Kidney epithelial cell (primary cell): Measurements from ENCODE around the gene ENTHD1. TPM values are rescaled to one million over a fixed set of nuclear protein-coding genes. Genes with fewer than 3 reads are reported as not detected.

ENCODE experiments used
- DNase-seq: peaks from one replicate; pipeline ENCODE4 v3.0.0-alpha.2; 2010; ENCODE audit warnings: low read depth
- H3K27me3 ChIP-seq: 2 replicates; pipeline ENCODE4 v1.6.0; 2011; ENCODE audit warnings: low read length; ENCODE audit not compliant: control insufficient read depth, insufficient read depth
- H3K36me3 ChIP-seq: 2 replicates; pipeline ENCODE4 v1.5.1; 2011; ENCODE audit warnings: low read length; ENCODE audit not compliant: control insufficient read depth, insufficient read depth
- H3K4me3 ChIP-seq: 2 replicates; pipeline ENCODE4 v1.5.1; 2011; ENCODE audit warnings: low read depth, mild to moderate bottlenecking, control low read depth, low read length
- total RNA-seq: library from RNA; depleted of rRNA; stranded (reverse); fragments of >200 nt; gene quantifications from 2 replicates; pipeline ENCODE4 v1.2.3, GENCODE V29; 2015
- TF ChIP-seq, protein P1 (sequence below): IDR thresholded peaks from 2 replicates; pipeline ENCODE4 v1.5.1; 2011; ENCODE audit warnings: mild to moderate bottlenecking, moderate library complexity, low read length, control low read depth, inconsistent platforms; ENCODE audit not compliant: insufficient read depth, poor library complexity, severe bottlenecking

ENTHD1 gene
- total RNA-seq, 1 donor from 2014 or later: not detected

DNA sequence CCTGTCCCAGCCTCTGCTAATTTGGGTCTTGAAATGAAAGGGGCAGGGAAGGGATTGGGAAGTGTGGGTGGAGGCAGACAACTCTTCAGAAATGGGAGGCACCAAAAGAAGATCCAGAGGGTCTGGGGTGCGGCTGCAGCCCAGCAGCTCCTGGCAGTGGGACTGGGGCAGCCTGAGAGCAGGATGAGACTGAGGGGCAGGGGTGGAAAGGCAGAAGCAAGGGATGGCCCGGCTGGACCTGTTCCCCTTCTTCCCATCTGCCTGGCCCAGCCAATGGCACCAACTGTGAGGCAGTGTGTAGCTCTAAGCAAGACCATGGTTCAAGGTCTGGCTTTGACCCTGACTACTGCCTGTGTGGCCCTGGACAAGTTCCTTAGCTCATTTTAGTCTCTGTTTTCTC is 160.4 kb downstream of the ENTHD1 start:
- Histone ChIP-seq H3K27me3 (peaks cover 11% of the 10 kb centered on the region), H3K4me3 (no peak overlapping the region), H3K36me3 (no peaks in the 10 kb centered on the region)
- TF ChIP-seq, protein P1, sequence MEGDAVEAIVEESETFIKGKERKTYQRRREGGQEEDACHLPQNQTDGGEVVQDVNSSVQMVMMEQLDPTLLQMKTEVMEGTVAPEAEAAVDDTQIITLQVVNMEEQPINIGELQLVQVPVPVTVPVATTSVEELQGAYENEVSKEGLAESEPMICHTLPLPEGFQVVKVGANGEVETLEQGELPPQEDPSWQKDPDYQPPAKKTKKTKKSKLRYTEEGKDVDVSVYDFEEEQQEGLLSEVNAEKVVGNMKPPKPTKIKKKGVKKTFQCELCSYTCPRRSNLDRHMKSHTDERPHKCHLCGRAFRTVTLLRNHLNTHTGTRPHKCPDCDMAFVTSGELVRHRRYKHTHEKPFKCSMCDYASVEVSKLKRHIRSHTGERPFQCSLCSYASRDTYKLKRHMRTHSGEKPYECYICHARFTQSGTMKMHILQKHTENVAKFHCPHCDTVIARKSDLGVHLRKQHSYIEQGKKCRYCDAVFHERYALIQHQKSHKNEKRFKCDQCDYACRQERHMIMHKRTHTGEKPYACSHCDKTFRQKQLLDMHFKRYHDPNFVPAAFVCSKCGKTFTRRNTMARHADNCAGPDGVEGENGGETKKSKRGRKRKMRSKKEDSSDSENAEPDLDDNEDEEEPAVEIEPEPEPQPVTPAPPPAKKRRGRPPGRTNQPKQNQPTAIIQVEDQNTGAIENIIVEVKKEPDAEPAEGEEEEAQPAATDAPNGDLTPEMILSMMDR: no peak
- no peak for DNase-seq

DNA sequence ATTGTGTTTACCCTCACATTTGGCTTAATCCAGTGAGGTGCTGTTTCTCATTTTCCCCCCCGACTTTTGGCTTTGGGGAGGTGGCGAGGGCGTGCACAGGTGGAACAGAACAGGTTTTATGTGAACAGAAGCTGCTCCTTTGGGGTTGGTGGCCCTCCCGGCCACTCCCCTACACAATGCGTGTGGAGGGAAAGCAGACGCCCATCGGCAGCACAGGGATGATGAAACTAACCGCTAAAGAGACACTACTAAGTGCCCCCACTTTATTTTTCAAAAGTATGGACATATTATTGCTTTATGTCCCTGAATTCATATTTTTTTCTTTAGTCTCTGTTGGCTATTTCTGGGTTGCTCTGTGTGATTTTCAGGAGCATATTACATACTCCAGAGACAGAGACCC is 160.9 kb downstream of the ENTHD1 start:
- Histone ChIP-seq H3K27me3 (peaks cover 11% of the 10 kb centered on the region), H3K36me3 (no peaks in the 10 kb centered on the region), H3K4me3 (no peak overlapping the region)
- TF ChIP-seq, protein P1: no peak
- DNase-seq: no peak

DNA sequence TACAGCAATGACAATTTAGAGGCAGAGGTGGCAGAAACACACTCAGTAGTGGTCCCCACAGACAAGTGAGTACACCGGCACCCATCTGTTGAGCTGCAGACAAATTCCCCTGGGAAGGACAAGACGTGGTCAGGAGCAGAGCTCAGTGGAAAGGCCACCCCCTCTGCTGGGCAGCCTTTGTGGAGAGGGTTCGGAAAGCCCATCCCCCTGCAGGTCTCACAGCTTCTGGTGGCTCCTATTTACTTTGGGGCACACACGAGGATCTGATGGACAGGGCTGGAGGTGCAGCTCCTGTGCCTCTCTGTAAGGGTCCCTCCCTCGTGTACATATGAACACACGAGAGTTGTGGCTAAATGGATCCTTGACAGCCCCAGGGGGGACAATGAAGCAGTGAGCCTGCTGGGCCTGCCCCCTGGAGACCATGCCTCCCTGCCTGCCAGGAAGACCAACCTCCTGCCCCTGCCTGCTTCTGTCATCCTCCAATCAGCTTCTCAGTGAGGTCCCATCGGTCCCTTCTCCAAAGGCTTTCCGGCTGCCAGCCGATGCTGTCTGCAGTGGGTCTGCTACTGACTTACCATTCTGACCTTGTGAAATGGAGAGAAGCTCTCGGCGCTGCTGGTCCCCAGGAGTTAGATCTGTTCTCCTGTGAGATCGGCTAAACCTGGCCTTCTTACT is 161.5 kb downstream of the ENTHD1 start:
- no peak overlapping the region for H3K4me3 ChIP-seq
- TF ChIP-seq, protein P1: no peak
- DNase-seq: no peak
- H3K27me3 ChIP-seq: peaks cover 15% of the 10 kb centered on the region
- H3K36me3 ChIP-seq: no peaks in the 10 kb centered on the region

DNA sequence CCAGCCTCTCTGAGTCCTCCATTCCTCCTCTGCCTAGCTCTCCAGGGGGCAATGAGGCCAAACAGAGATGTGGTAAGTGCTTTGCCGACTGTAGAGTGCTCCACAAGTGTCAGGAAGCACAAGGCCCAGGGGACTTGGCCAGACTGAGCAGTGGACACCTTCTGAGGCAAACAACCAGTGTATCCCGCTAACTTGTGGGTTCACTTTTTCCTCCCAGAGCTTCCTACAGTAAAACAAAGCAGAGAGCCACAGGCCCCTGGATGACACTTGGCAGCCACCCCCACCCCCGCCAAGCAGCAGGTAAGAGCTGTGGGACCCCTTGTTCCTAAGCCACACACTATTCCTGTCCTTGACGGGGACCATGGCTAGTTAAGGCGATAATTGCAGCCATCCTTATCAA is 162.1 kb downstream of the ENTHD1 start:
- TF ChIP-seq, protein P1: no peak
- DNase-seq: no peak
- H3K4me3 ChIP-seq: no peak overlapping the region
- peaks cover 21% of the 10 kb centered on the region for H3K27me3 ChIP-seq
- no peaks in the 10 kb centered on the region for H3K36me3 ChIP-seq

DNA sequence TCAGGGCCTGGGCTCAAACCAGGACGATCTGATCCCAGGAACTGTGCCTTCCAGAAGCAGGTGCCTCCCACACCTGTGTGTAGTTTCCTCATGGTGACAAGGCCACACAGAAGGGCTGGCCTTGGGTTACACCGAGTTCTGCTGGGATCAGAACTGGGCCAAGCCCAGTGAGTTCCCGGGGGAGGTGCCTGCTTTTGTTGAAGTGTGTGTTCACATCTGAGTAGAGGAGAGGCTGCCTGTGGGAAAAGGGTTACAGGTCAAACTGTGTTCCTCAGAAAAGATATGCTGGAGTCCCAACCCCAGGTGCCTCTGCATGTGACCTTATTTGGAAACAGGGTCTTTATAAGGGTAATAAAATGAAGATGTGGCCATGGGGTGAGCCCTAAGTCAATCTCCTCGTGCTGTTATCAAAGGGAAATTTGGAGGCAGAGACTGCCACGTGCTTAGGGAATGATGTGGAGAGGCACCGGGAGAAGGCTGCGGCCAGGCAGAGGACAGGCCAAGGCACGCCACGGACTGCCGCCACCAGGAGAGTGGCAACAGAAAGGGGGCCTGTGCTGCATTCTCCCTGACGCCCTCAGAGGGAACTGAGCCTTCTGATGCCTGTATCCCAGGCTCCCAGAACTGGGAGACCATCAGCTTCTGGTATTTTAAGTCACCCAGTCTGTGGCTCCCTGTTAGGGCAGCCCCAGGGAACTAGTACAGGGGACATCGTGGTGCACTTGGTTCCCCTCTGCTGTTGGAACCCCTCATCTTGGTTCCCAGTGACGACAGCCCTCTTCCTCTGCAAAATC is 164.2 kb downstream of the ENTHD1 start:
- DNase-seq: no peak
- H3K4me3 ChIP-seq: no peak overlapping the region
- TF ChIP-seq, protein P1: no peak

More for the DNA sequence above, 164.2 kb downstream of the ENTHD1 start:
- no peaks in the 10 kb centered on the region for H3K36me3 ChIP-seq
- H3K27me3 ChIP-seq: peaks cover 22% of the 10 kb centered on the region
